Omental fat pad (tissue), 4 donors: Measurements from ENCODE around the gene EPHA6. TPM values are rescaled to one million over a fixed set of nuclear protein-coding genes. Genes with fewer than 3 reads are reported as not detected.

Experiments
- ATAC-seq: fragments of 150-250 bp; one replicate; pipeline ENCODE4 v1.9.1; 2016; ENCODE audit warnings: mild to moderate bottlenecking, moderate library complexity; ENCODE audit not compliant: low FRiP score
- DNase-seq: peaks from one replicate; pipeline ENCODE4 v3.0.0-alpha.2; 2019; ENCODE audit warnings: low spot score
- CTCF ChIP-seq, 3 donors: fragments of 450-650 bp; IDR thresholded peaks; one replicate each; pipeline ENCODE4 v1.5.1; 2016 to 2017; ENCODE audit warnings: antibody characterized with exemption in 3 of 3, mild to moderate bottlenecking in 3 of 3, moderate library complexity in 2 of 3
- total RNA-seq, 4 donors: library from RNA; depleted of rRNA; stranded (reverse); fragments of >200 nt; gene quantifications; one replicate each; pipeline ENCODE4 v1.1.0, GENCODE V29; 2016

EPHA6 gene
- total RNA-seq, 4 donors from 2014 or later: 0.56 to 5.0 (median 2.4) TPM; not detected in 1

- ATAC-seq (no peak), DNase-seq (no peak)
- TF ChIP-seq CTCF (IDR thresholded peaks at IDR 0.05): no peak
Measured at GRCh38 chr3:97656638-97657037, 842.2 kb downstream of the EPHA6 start.

- no peak for TF ChIP-seq CTCF (IDR thresholded peaks at IDR 0.05)
- ATAC-seq (no peak), DNase-seq (no peak)
Measured at GRCh38 chr3:97658668-97659285, 844.4 kb downstream of the EPHA6 start.

DNA sequence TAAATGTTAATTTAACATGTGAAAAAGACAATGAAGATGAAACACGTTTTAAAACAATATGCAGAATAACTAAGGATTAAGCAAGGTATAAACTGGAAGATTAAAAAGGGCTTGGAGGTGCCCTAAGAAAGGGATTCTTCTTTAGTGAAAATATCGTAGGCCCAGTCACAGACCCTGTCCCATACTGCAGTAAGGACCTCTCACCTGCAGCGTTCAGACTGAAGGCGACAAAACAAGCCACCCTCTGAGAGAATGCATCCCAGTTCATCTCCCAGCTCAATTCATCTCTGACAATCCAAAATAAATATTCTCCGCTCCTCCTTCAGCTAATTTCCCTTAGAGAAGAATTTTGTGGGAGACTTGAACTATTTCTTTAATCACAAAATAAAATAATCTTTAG, 847.9 kb downstream of the EPHA6 start:
- DNase-seq: no peak
- no peak for TF ChIP-seq CTCF (IDR thresholded peaks at IDR 0.05)
- ATAC-seq: no peak

- TF ChIP-seq CTCF (IDR thresholded peaks at IDR 0.05): no peak
- ATAC-seq: no peak
Measured at GRCh38 chr3:97662762-97663161, 848.4 kb downstream of the EPHA6 start.

GRCh38 chr3:97665896-97666295, 851.5 kb downstream of the EPHA6 start:
- ATAC-seq (no peak), DNase-seq (no peak)
- TF ChIP-seq CTCF (IDR thresholded peaks at IDR 0.05): no peak

More at GRCh38 chr3:97662762-97663161, 848.4 kb downstream of the EPHA6 start:
- no peak for DNase-seq

DNA sequence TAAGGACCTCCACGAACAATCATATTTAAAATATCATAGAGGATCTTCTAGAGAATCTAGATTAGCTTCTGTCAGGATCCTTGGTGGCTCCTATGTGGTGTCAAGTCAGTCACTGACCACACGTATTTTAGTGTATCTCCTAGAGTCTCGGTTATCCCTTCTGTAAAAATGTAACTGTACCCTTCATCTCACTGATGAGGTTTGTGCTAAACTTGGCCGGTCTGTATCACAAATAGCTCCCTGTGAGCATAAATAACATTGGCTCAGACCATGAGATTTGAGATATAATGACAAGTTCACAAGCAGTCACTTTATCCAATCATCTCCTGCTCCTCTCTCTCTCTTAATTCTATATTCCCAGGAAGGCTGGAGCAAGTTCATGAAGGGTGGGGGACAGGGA, 856.6 kb downstream of the EPHA6 start:
- DNase-seq (no peak), ATAC-seq (no peak)
- no peak for TF ChIP-seq CTCF (IDR thresholded peaks at IDR 0.05)

DNA sequence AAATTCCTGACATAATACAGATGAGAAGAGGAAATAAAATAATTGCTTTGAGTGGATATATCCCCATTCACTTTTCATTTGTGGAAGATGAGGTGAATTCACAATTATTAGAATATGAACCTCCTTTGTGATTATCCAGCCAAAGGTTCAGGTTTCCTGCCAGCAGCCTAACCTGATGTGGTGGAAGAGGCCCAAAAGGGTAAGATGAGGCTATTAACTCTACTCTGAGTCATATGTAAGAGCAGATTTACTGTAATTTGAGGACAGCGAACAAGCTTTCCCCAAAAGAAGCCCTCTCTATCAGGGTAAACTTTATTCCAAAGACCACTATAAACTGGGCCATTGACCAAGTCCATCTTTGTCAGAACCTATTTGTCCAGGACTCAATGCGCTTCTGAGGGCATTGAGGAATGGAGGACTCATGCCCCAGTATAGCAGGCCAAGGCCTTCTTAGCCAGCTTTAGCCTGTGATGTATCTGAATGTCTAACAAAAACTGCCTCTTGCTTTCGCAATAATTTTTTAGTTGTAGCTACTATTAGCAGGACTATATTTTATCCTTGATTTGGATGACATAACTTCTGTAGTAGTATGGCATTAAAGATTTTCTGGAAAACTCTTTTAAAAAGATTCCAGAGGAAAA, 859.1 kb downstream of the EPHA6 start:
- no peak for TF ChIP-seq CTCF (IDR thresholded peaks at IDR 0.05)
- ATAC-seq: no peak
- no peak for DNase-seq
